ENCODE results near the gene ZCCHC12. TPM values are rescaled to one million over a fixed set of nuclear protein-coding genes. Genes with fewer than 3 reads are reported as not detected.

Gene ZCCHC12
- total and polyA plus RNA-seq, 9 of the 15 experiments (the other 6 are each of a cell fraction or from before 2014, with no cell fraction given): 0.07 to 0.15 TPM; not detected in 7

DNA sequence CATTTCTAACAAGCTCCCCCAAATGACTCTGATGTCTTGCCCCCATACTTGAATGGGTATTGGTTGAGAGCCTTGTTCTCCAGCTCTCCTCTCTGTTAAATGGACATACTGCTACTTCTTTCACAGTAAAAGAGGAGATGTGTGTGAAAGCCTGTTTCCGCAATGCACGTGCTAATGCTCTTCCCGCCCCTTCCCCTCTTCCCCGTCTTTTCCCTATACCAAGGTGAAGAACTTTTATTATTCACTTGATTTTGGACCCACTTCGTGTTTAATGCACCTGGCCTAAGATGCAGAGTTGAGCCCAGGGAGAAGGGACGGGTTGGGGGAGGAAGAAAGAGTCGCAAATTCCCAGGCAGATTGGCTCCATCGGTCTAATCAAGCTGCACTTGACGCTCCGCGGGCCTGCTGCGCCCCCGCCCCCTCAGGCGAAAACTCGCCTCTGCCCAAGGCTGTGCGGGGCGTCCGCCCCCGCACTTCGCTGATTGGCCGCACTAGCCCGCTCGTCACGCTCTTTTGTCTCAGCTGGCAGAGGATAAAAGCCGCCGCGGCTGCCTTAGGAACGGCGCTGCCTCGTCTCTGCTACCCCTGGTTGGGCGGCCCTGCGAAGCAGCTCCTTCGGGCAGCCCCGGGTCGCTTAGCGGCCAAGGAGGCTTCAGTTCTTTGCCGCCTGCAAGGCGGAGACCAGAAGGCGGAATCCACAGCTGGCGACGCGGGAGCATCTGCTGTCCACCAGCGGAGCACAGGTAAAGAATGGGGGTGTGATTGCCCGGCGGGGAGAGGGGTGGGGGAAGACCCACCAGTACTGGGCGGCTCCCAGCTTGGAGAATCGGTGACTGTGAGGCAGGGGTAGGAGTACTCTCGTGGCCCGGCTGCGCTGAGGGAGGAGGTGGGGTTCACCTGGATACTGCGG is at the start of gene ZCCHC12 (continued):
- no peak for TF ChIP-seq HNRNPK (IDR thresholded peaks at IDR 0.05; ENCODE audit: low read depth, low read length, poor library complexity, severe bottlenecking)
- peak; percentile 87; the same call in 1 of the 2 replicates for TF ChIP-seq TCF7 (IDR thresholded peaks at IDR 0.05; ENCODE audit: borderline replicate concordance)
- no peak for TF ChIP-seq ZNF217 (CRISPR knock-in tag; IDR thresholded peaks at IDR 0.05)
- TF ChIP-seq, protein P1, sequence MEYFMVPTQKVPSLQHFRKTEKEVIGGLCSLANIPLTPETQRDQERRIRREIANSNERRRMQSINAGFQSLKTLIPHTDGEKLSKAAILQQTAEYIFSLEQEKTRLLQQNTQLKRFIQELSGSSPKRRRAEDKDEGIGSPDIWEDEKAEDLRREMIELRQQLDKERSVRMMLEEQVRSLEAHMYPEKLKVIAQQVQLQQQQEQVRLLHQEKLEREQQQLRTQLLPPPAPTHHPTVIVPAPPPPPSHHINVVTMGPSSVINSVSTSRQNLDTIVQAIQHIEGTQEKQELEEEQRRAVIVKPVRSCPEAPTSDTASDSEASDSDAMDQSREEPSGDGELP (CRISPR knock-in tag; IDR thresholded peaks at IDR 0.05; ENCODE audit: borderline replicate concordance): peak; percentile 93
- 0 out of 2 replicates have a peak, but pooled peaks have one; percentile 17 for TF ChIP-seq ZBTB7A (IDR thresholded peaks at IDR 0.05; ENCODE audit: borderline replicate concordance, control insufficient read depth, low read depth, low read length)

DNA sequence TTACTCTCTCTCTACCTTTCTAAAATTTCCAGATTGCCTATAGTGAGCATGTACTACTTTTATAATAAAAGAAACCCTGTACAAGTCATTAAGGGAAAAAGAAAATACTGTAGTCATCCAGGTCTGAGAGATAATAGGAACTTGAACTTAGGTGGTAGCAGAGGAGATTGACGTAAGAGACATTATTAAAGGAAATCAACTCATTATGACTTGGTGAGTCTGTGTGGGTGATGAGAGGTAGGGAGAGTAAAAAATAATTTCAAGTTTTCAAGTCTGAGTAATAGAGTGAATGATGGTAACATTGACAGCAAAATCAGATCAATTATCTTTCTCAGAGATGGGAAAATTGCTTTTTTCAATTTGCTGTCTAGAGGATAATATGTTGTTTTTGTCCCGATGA is 44.0 kb upstream of the ZCCHC12 start:
- no peak for DNase-seq (ENCODE audit: extremely low read depth in 1 of 4, low spot score in 3 of 4)
- BruUV-seq (replicated peaks): no TSS peak
- FAIRE-seq: no peak
- Histone ChIP-seq H2AFZ (ENCODE audit: low read depth, low read length) (no peak overlapping the region), H3K4me2 (ENCODE audit: insufficient read depth, low read length) (no peak overlapping the region), H3K9me1 (ENCODE audit: control insufficient read depth, insufficient read depth, low read length) (no peaks in the 10 kb centered on the region), H3K4me1 (replicated peaks in 1 of 2; ENCODE audit: control insufficient read depth in 2 of 2, insufficient read depth in 2 of 2, low read length in 2 of 2) (no peaks in the 10 kb centered on the region), H3K4me3 (no peak overlapping the region), H4K20me1 (replicated peaks; ENCODE audit: control insufficient read depth, insufficient read depth, low read length) (no peaks in the 10 kb centered on the region), H3K27me3 (ENCODE audit: control insufficient read depth in 2 of 2, insufficient read depth in 2 of 2, low read length in 2 of 2) (no peaks in the 10 kb centered on the region), H3K27ac (ENCODE audit: extremely low read depth, low read depth, low read length) (no peak overlapping the region), H3K79me2 (ENCODE audit: control insufficient read depth, insufficient read depth, low read length) (no peaks in the 10 kb centered on the region), H3K9me3 (replicated peaks; ENCODE audit: control insufficient read depth, insufficient read depth, low read depth, low read length) (no peaks in the 10 kb centered on the region), H3K36me3 (ENCODE audit: control insufficient read depth, insufficient read depth, low read length) (no peaks in the 10 kb centered on the region), H3K9ac (ENCODE audit: insufficient read depth in 1 of 2, low read depth in 2 of 2, low read length in 2 of 2) (no peak overlapping the region)
- in situ Hi-C loops (cut with MboI): no loop called here
- ATAC-seq: no peak
- ChIA-PET CTCF (ENCODE audit: low intra/inter-chr PET ratio) (no interaction called here), POLR2A (no interaction called here)
- WGBS (ENCODE audit: insufficient coverage, low coverage, missing lambda C conversion rate): 78% methylated on average over 2 of the region's 2 CpGs
- intact Hi-C loops (cut with micrococcal nuclease): no loop called here
- TF ChIP-seq NR4A1 (CRISPR knock-in tag; IDR thresholded peaks at IDR 0.05) (no peak), NR4A1 (tag; IDR thresholded peaks at IDR 0.05) (no peak), SMAD2 (IDR thresholded peaks at IDR 0.05; ENCODE audit: low read depth, low read length) (no peak), C11orf30 (IDR thresholded peaks at IDR 0.05; ENCODE audit: low read depth) (no peak), KLF1 (tag; IDR thresholded peaks at IDR 0.05) (no peak), HLTF (IDR thresholded peaks at IDR 0.05) (no peak), ZNF75A (CRISPR knock-in tag; IDR thresholded peaks at IDR 0.05) (no peak), EGR1 (conservative IDR thresholded peaks at IDR 0.05) (no peak), RFX7 (CRISPR knock-in tag; IDR thresholded peaks at IDR 0.05) (no peak), TAF15 (IDR thresholded peaks at IDR 0.05; ENCODE audit: low read depth, low read length) (no peak), ZNF174 (CRISPR knock-in tag; IDR thresholded peaks at IDR 0.05) (no peak)
